ENCODE results near the gene FOXJ1. TPM values are rescaled to one million over a fixed set of nuclear protein-coding genes. Genes with fewer than 3 reads are reported as not detected.

FOXJ1 gene
- total and polyA plus RNA-seq, 2 of the 8 experiments (the other 6 are each of a cell fraction or from before 2014, with no cell fraction given), result 4.7 to 5.4 TPM

GRCh38 chr17:76142039-76142584 is 1.1 kb upstream of the FOXJ1 start:
- H3K4me3 ChIP-seq (ENCODE audit: extremely low read depth in 1 of 4, insufficient read depth in 2 of 4, low read depth in 3 of 4, low read length in 4 of 4), result peak overlapping the region; percentile 53 to 71 (median 58); a peak in 7 of 8 replicates
- H3K4me2 ChIP-seq (ENCODE audit: insufficient read depth in 1 of 2, low read depth in 2 of 2, low read length in 2 of 2), result peak overlapping the region; percentile 92 to 97
- peak overlapping the region; percentile 94; the same call in 1 of the 2 replicates for H2BK12ac ChIP-seq (ENCODE audit: low read depth, low read length)
- 0 out of 2 replicates have a peak overlapping the region, but pooled peaks have one; percentile 15 for H2BK5ac ChIP-seq (ENCODE audit: low read depth, low read length)
- POLR2A ChIA-PET (ENCODE audit: partially characterized antibody), result interaction anchor here (0.7 to 7.5 kb wide), 10 partner anchors 10 to 131 kb away, joined by 3 to 64 read pairs (median 6); partner anchors contain the start of gene EXOC7
- no peak overlapping the region for H4K5ac ChIP-seq (ENCODE audit: insufficient read length, low read depth, low read length)
- no peaks in the 10 kb centered on the region for H4K20me1 ChIP-seq (replicated peaks in 1 of 2; ENCODE audit: control insufficient read depth in 1 of 2, insufficient read depth in 2 of 2, low read length in 2 of 2)
- no peak overlapping the region for H3K14ac ChIP-seq (ENCODE audit: insufficient read length)
- peaks cover 17 to 54% (median 49%) of the 10 kb centered on the region in 4 experiments for H3K4me1 ChIP-seq (replicated peaks in 1 of 4; ENCODE audit: control insufficient read depth in 3 of 4, insufficient read depth in 4 of 4, low read length in 3 of 4)
- H2BK120ac ChIP-seq (replicated peaks; ENCODE audit: low read depth, low read length), result no peak overlapping the region
- H3K18ac ChIP-seq (ENCODE audit: extremely low read depth, low read length), result no peak overlapping the region
- H3K4ac ChIP-seq (replicated peaks; ENCODE audit: insufficient read length, low read depth, low read length), result no peak overlapping the region
- no peaks in the 10 kb centered on the region for H3K79me1 ChIP-seq (ENCODE audit: low read depth, low read length)
- no peak overlapping the region for H2AFZ ChIP-seq (ENCODE audit: low read length)
- H3K56ac ChIP-seq (replicated peaks; ENCODE audit: insufficient read length, low read depth, low read length), result no peak overlapping the region
- H2AK5ac ChIP-seq (ENCODE audit: low read depth, low read length), result peak overlapping the region; percentile 48; the same call in 1 of the 2 replicates
- H3K27ac ChIP-seq (ENCODE audit: low read depth, low read length), result no peak overlapping the region
- H3K36me3 ChIP-seq (ENCODE audit: control insufficient read depth in 2 of 4, insufficient read depth in 4 of 4, low read length in 3 of 4), result no peaks in the 10 kb centered on the region
- H3K27me3 ChIP-seq (replicated peaks in 1 of 4; ENCODE audit: control insufficient read depth in 3 of 4, extremely low read depth in 1 of 4, insufficient read depth in 3 of 4, low read length in 3 of 4), result peaks cover 31 to 60% (median 55%) of the 10 kb centered on the region in 4 experiments
- TF ChIP-seq TAF1 (IDR thresholded peaks at IDR 0.05; ENCODE audit: low read depth, low read length), result no peak
- no peak for TF ChIP-seq ATF3 (IDR thresholded peaks at IDR 0.05; ENCODE audit: insufficient read depth, low read depth, low read length)
- peak; percentile 29 for TF ChIP-seq RNF2 (IDR thresholded peaks at IDR 0.05; ENCODE audit: borderline replicate concordance, low read depth, low read length, missing control alignments, poor library complexity, severe bottlenecking)
- TF ChIP-seq EZH2 (IDR thresholded peaks at IDR 0.05; ENCODE audit: low read depth, low read length, severe bottlenecking), result peak; percentile 28
- TF ChIP-seq NANOG (IDR thresholded peaks at IDR 0.05; ENCODE audit: insufficient read depth, low read depth, low read length, poor library complexity, severe bottlenecking), result no peak
- FAIRE-seq, result no peak
- no peak overlapping the region for H3K9ac ChIP-seq (replicated peaks in 1 of 4; ENCODE audit: extremely low read depth in 1 of 4, low read depth in 3 of 4, low read length in 3 of 4)
- CTCF ChIA-PET (ENCODE audit: partially characterized antibody), result interaction anchor here (0.7 to 24.4 kb wide), 9 partner anchors 13 to 303 kb away, joined by 4 to 778 read pairs (median 7); partner anchors contain the start of gene EXOC7
- no peaks in the 10 kb centered on the region for H3K79me2 ChIP-seq (ENCODE audit: control insufficient read depth in 1 of 2, insufficient read depth in 2 of 2, low read length in 2 of 2)
- H2BK20ac ChIP-seq (ENCODE audit: low read length), result peak overlapping the region; percentile 51; the same call in 1 of the 2 replicates
- H3K23ac ChIP-seq (ENCODE audit: insufficient read length), result no peak overlapping the region
- no peaks in the 10 kb centered on the region for H3K9me3 ChIP-seq (ENCODE audit: insufficient read depth in 2 of 2, low read depth in 1 of 2, low read length in 1 of 2)
- no peak overlapping the region for H2BK15ac ChIP-seq (ENCODE audit: low read length)
- WGBS, 2 experiments (ENCODE audit: extremely low coverage in 1 of 2, insufficient coverage in 1 of 2, insufficient read length in 1 of 2, insufficient replicate concordance in 2 of 2, low coverage in 1 of 2, low lambda C conversion rate in 2 of 2, missing lambda C conversion rate in 1 of 2), result 27% methylated on average over 10 of the region's 10 CpGs; no CpG with 5 or more reads in 1 of the 2 experiments
- H3K23me2 ChIP-seq (ENCODE audit: low read depth, low read length), result peaks cover 15% of the 10 kb centered on the region
- no peak overlapping the region for H4K8ac ChIP-seq (ENCODE audit: extremely low read depth, insufficient read depth, low read length)
- no peak overlapping the region for H4K91ac ChIP-seq (replicated peaks; ENCODE audit: insufficient read length, low read length)
- DNase-seq (ENCODE audit: low read depth in 1 of 2, low spot score in 2 of 2), result no peak

Data from H1 (cell line).